ENCODE results near the gene SREBF2. TPM values are rescaled to one million over a fixed set of nuclear protein-coding genes. Genes with fewer than 3 reads are reported as not detected.
A peak's percentile ranks its signal among the peaks of the same experiment; 100 is the strongest.

The SREBF2 gene
- total and polyA plus RNA-seq, 4 donors: 60.2 to 176 (median 119) TPM

- peak within 1 kb of the TSS; percentile 40 for H3K4me3 ChIP-seq (ENCODE audit: low read depth, low read length)
- no peaks in the 10 kb centered on the region for H3K27me3 ChIP-seq (ENCODE audit: control insufficient read depth, insufficient read depth, low read length)
- peaks cover 6% of the 10 kb centered on the region for H3K36me3 ChIP-seq (ENCODE audit: control insufficient read depth, insufficient read depth, low read length)
- peaks cover 59% of the 10 kb centered on the region for H3K4me1 ChIP-seq (ENCODE audit: control insufficient read depth, insufficient read depth, low read length)
- DNase-seq (ENCODE audit: low read depth in 4 of 6, low spot score in 6 of 6): peak; percentile 91 to 100 (median 98)
- no peaks in the 10 kb centered on the region for H3K9me3 ChIP-seq (ENCODE audit: control insufficient read depth, insufficient read depth, low read length)
- peak within 1 kb of the TSS; percentile 82 for H3K27ac ChIP-seq (ENCODE audit: low read depth, low read length)
- WGBS (ENCODE audit: insufficient coverage): 11% methylated on average over 13 of the region's 16 CpGs
These were observed 119.1 kb downstream of the SREBF2 start, which contains the start of gene SMIM45 for GRCh38 chr22:41951898-41952474. TSS of gene SMIM45 (plus strand) at chr22:41952150.

GRCh38 chr22:41952713-41953112 is 119.8 kb downstream of the SREBF2 start:
- no peak for DNase-seq (ENCODE audit: low read depth in 4 of 6, low spot score in 6 of 6)
- Histone ChIP-seq H3K9me3 (ENCODE audit: control insufficient read depth, insufficient read depth, low read length) (no peaks in the 10 kb centered on the region), H3K27ac (ENCODE audit: low read depth, low read length) (peak overlapping the region; percentile 82), H3K4me1 (ENCODE audit: control insufficient read depth, insufficient read depth, low read length) (peaks cover 59% of the 10 kb centered on the region), H3K27me3 (ENCODE audit: control insufficient read depth, insufficient read depth, low read length) (no peaks in the 10 kb centered on the region), H3K36me3 (ENCODE audit: control insufficient read depth, insufficient read depth, low read length) (peaks cover 8% of the 10 kb centered on the region), H3K4me3 (ENCODE audit: low read depth, low read length) (peak overlapping the region; percentile 40)
- WGBS (ENCODE audit: insufficient coverage): 56% methylated on average over 2 of the region's 2 CpGs

Small RNA genes lying within 50 kb of the gene (small RNA-seq; reads per million reads assigned to genes)
- gene MIR33A (ENCODE audit: low replicate concordance): 1.1 reads per million, percentile 82 among the genes with 10 or more reads in this experiment

Other genes starting within 250 kb of the SREBF2 start
- 10 to 100 TPM; 18.5 to 18.9 TPM for gene PMM1, start 243.3 kb upstream of the SREBF2 start, total RNA-seq
- gene PMM1, start 243.3 kb upstream of the SREBF2 start, polyA plus RNA-seq (ENCODE audit: insufficient read length in 2 of 2): 10 to 100 TPM; 65.6 to 67.3 TPM
- 10 to 100 TPM; 28.4 TPM for gene DESI1, start 212.1 kb upstream of the SREBF2 start, total RNA-seq
- gene DESI1, start 212.1 kb upstream of the SREBF2 start, polyA plus RNA-seq (ENCODE audit: insufficient read length in 2 of 2): 10 to 100 TPM; 64.1 TPM
- 100 to 1,000 TPM; 213 to 239 TPM for gene XRCC6, start 211.8 kb upstream of the SREBF2 start, total RNA-seq
- 100 to 1,000 TPM; 219 to 221 TPM for gene XRCC6, start 211.8 kb upstream of the SREBF2 start, polyA plus RNA-seq (ENCODE audit: insufficient read length in 2 of 2)
- gene SNU13, start 144.2 kb upstream of the SREBF2 start, total RNA-seq: 100 to 1,000 TPM in 1 of 2 donors, 10 to 100 TPM in 1; 89.4 to 123 TPM
- 100 to 1,000 TPM; 233 to 245 TPM for gene SNU13, start 144.2 kb upstream of the SREBF2 start, polyA plus RNA-seq (ENCODE audit: insufficient read length in 2 of 2)
- gene MEI1, start 133.6 kb upstream of the SREBF2 start, total RNA-seq: 1 to 10 TPM; 1.5 to 1.6 TPM
- gene MEI1, start 133.6 kb upstream of the SREBF2 start, polyA plus RNA-seq (ENCODE audit: insufficient read length in 2 of 2): 1 to 10 TPM; 2.5 to 3.6 TPM
- gene CCDC134, start 32.4 kb upstream of the SREBF2 start, total RNA-seq: 10 to 100 TPM; 10.0 to 12.6 TPM
- 1 to 10 TPM; 5.8 to 6.5 TPM for gene CCDC134, start 32.4 kb upstream of the SREBF2 start, polyA plus RNA-seq (ENCODE audit: insufficient read length in 2 of 2)
- gene SHISA8, start 82.0 kb downstream of the SREBF2 start, total RNA-seq: under 1 TPM; 0.40 to 0.61 TPM
- 1 to 10 TPM; 3.0 to 5.2 TPM for gene SHISA8, start 82.0 kb downstream of the SREBF2 start, polyA plus RNA-seq (ENCODE audit: insufficient read length in 2 of 2)
- gene TNFRSF13C, start 93.7 kb downstream of the SREBF2 start, total RNA-seq: 1 to 10 TPM in 1 of 2 donors, under 1 TPM in 1; 0.79 to 1.1 TPM
- gene TNFRSF13C, start 93.7 kb downstream of the SREBF2 start, polyA plus RNA-seq (ENCODE audit: insufficient read length in 2 of 2): 1 to 10 TPM; 2.3 to 2.9 TPM
- gene CENPM, start 114.0 kb downstream of the SREBF2 start, total RNA-seq: 1 to 10 TPM; 5.2 to 9.0 TPM
- gene CENPM, start 114.0 kb downstream of the SREBF2 start, polyA plus RNA-seq (ENCODE audit: insufficient read length in 2 of 2): 10 to 100 TPM; 12.2 to 13.0 TPM
- 10 to 100 TPM; 86.9 to 89.2 TPM for gene SEPTIN3, start 136.3 kb downstream of the SREBF2 start, total RNA-seq
- 100 to 1,000 TPM; 398 to 423 TPM for gene SEPTIN3, start 136.3 kb downstream of the SREBF2 start, polyA plus RNA-seq (ENCODE audit: insufficient read length in 2 of 2)
- gene WBP2NL, start 165.7 kb downstream of the SREBF2 start, total RNA-seq: 1 to 10 TPM; 2.4 to 4.7 TPM
- 1 to 10 TPM; 2.7 to 6.2 TPM for gene WBP2NL, start 165.7 kb downstream of the SREBF2 start, polyA plus RNA-seq (ENCODE audit: insufficient read length in 2 of 2)
- gene NAGA, start 237.7 kb downstream of the SREBF2 start, total RNA-seq: 10 to 100 TPM; 27.1 to 35.7 TPM
- gene NAGA, start 237.7 kb downstream of the SREBF2 start, polyA plus RNA-seq (ENCODE audit: insufficient read length in 2 of 2): 10 to 100 TPM; 18.9 to 19.9 TPM
- gene PHETA2, start 241.1 kb downstream of the SREBF2 start, total RNA-seq: 10 to 100 TPM in 1 of 2 donors, 1 to 10 TPM in 1; 6.9 to 18.0 TPM
- gene PHETA2, start 241.1 kb downstream of the SREBF2 start, polyA plus RNA-seq (ENCODE audit: insufficient read length in 2 of 2): 1 to 10 TPM; 3.4 to 6.5 TPM
- gene SMDT1, start 246.6 kb downstream of the SREBF2 start, total RNA-seq: 10 to 100 TPM; 22.6 to 31.8 TPM
- 100 to 1,000 TPM; 122 to 132 TPM for gene SMDT1, start 246.6 kb downstream of the SREBF2 start, polyA plus RNA-seq (ENCODE audit: insufficient read length in 2 of 2)